ENCODE data around the gene CNKSR3.

The CNKSR3 gene

GRCh38 chr6:154428897-154429296, 81.6 kb downstream of the CNKSR3 start:
- TF ChIP-seq, protein P1, sequence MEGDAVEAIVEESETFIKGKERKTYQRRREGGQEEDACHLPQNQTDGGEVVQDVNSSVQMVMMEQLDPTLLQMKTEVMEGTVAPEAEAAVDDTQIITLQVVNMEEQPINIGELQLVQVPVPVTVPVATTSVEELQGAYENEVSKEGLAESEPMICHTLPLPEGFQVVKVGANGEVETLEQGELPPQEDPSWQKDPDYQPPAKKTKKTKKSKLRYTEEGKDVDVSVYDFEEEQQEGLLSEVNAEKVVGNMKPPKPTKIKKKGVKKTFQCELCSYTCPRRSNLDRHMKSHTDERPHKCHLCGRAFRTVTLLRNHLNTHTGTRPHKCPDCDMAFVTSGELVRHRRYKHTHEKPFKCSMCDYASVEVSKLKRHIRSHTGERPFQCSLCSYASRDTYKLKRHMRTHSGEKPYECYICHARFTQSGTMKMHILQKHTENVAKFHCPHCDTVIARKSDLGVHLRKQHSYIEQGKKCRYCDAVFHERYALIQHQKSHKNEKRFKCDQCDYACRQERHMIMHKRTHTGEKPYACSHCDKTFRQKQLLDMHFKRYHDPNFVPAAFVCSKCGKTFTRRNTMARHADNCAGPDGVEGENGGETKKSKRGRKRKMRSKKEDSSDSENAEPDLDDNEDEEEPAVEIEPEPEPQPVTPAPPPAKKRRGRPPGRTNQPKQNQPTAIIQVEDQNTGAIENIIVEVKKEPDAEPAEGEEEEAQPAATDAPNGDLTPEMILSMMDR (IDR thresholded peaks at IDR 0.05; ENCODE audit: control insufficient read depth, extremely low read depth, insufficient read depth): no peak
- H3K4me3 ChIP-seq (ENCODE audit: low read depth, low read length): no peak overlapping the region
- DNase-seq (ENCODE audit: low read depth): no peak

DNA sequence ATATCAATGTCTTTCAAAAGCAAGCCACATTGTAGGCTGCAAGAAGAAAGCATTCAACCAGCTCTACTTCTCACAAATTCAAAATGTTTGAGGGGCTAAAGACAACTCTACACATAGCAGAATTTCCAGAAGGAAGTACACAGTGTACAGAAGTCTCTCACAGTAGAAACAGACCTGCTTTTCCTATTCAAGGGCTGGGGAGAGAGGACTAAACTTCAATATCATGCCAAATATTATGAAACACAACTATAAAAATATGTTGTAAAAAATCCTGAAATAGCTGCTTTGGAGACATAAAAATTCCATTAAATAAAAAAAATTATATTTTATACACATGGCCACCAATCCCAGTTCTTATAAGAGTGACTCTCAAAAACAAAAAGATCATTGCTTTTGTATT, 83.0 kb downstream of the CNKSR3 start:
- TF ChIP-seq, protein P1 (IDR thresholded peaks at IDR 0.05; ENCODE audit: control insufficient read depth, extremely low read depth, insufficient read depth): no peak
- H3K4me3 ChIP-seq (ENCODE audit: low read depth, low read length): no peak overlapping the region

DNA sequence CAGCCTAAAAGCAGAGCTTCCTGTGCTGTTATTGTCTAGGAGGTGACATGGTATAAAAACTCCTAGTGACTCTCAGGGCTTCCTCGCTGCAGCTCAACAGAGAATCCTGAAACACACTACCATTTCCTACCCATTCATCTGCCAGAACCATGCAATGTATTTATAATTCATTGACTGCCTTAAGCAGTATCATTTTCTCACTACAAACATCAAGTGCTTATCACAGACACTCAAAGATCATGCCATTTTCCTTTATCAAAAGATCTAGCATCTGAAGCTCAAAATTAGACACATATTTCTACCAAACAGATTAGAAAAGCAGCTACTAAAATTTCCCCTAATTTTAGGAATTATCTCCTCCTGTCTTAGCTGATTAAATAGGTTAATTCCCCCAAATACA, 83.5 kb downstream of the CNKSR3 start:
- no peak for DNase-seq (ENCODE audit: low read depth)
- TF ChIP-seq, protein P1 (IDR thresholded peaks at IDR 0.05; ENCODE audit: control insufficient read depth, extremely low read depth, insufficient read depth): no peak

More for the DNA sequence above, 83.0 kb downstream of the CNKSR3 start:
- DNase-seq (ENCODE audit: low read depth): no peak

DNA sequence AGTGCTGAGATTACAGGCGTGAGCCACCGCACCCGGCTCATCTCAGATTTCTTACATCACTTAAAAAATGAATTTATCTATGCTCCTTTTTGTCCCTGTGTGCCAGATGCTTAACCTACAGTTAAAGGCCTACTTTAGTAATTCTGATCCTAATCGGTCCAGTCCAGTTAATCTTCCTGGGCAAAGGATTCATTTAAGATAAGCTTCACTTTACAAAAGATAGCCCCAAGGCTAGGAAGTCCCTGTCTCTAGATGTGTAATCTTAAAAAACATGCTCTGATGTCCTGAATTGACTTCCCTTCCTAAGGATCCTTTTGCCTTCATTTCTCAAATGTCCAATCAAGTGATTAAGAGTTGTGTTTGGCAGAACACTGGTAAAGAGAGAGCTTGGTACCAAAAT, 85.5 kb downstream of the CNKSR3 start:
- no peak overlapping the region for H3K4me3 ChIP-seq (ENCODE audit: low read depth, low read length)
- DNase-seq (ENCODE audit: low read depth): no peak
- TF ChIP-seq, protein P1 (IDR thresholded peaks at IDR 0.05; ENCODE audit: control insufficient read depth, extremely low read depth, insufficient read depth): no peak

More for the DNA sequence above, 83.5 kb downstream of the CNKSR3 start:
- no peak overlapping the region for H3K4me3 ChIP-seq (ENCODE audit: low read depth, low read length)

- no peak overlapping the region for H3K4me3 ChIP-seq (ENCODE audit: low read depth, low read length)
- TF ChIP-seq, protein P1 (IDR thresholded peaks at IDR 0.05; ENCODE audit: control insufficient read depth, extremely low read depth, insufficient read depth): no peak
- no peak for DNase-seq (ENCODE audit: low read depth)
These were observed 96.3 kb downstream of the CNKSR3 start for GRCh38 chr6:154414021-154414813.

DNA sequence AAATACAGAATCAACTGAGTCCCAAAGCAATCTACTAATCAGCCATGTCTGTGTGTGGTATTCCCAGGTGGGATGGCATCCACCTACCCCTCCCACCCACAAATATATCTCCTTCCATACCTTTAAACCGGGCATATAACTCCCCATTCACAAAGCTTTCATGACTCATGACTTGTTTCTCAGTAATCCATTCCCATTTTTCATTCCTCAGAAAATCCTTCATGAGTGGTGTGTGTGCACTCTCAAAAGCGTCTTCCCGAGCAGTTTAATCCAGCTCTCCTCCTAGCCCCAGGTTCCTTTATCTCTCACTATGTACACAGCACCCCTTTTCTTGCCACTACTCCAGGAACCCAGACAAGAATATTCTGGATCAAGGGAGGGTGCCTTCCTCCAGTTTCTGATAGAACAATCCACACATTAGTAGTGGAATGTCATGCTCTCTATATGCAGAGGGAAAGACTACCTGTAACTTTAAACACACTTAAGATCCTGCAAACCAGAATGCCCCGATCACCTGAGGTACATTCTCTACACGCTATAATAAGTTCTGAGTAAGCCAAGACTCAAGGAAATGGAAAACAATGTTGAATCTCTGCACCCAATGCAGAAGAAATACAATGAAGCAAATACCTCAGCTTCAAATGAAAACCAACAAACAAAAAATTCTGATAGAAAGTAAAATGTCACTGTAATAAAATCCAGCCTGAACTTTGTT, 98.2 kb downstream of the CNKSR3 start:
- no peak for DNase-seq (ENCODE audit: low read depth)
- TF ChIP-seq, protein P1 (IDR thresholded peaks at IDR 0.05; ENCODE audit: control insufficient read depth, extremely low read depth, insufficient read depth): no peak
- no peak overlapping the region for H3K4me3 ChIP-seq (ENCODE audit: low read depth, low read length)

Measured in LNCaP clone FGC (cell line).